Subcutaneous adipose tissue (tissue), 4 donors: ENCODE data around the gene SFMBT1. TPM values are rescaled to one million over a fixed set of nuclear protein-coding genes. Genes with fewer than 3 reads are reported as not detected.

ENCODE experiments used
- CTCF ChIP-seq: fragments of 450-650 bp; IDR thresholded peaks from one replicate; pipeline ENCODE4 v1.5.1; 2016; ENCODE audit warnings: low read depth, mild to moderate bottlenecking, control low read depth, antibody characterized with exemption, moderate library complexity
- total RNA-seq, 4 donors: library from RNA; depleted of rRNA; stranded (reverse); fragments of >200 nt; gene quantifications; one replicate each; pipeline ENCODE4 v1.1.0, GENCODE V29; 2016

Gene SFMBT1
- total RNA-seq, 4 donors from 2014 or later: 4.9 to 15.5 (median 12.2) TPM

- no peak for TF ChIP-seq CTCF
Measured at GRCh38 chr3:52872245-52872644, 173.6 kb downstream of the SFMBT1 start.

GRCh38 chr3:52871761-52872160 is 174.1 kb downstream of the SFMBT1 start:
- no peak for TF ChIP-seq CTCF

- no peak for TF ChIP-seq CTCF
Measured at GRCh38 chr3:52870471-52870870, 175.4 kb downstream of the SFMBT1 start.

- TF ChIP-seq CTCF: no peak
Measured at GRCh38 chr3:52866427-52866826, 179.4 kb downstream of the SFMBT1 start.

- TF ChIP-seq CTCF: no peak
Measured at GRCh38 chr3:52865994-52866393, 179.9 kb downstream of the SFMBT1 start.

- no peak for TF ChIP-seq CTCF
Measured at GRCh38 chr3:52860424-52860768, 185.5 kb downstream of the SFMBT1 start.

GRCh38 chr3:52859686-52860423 is 186.0 kb downstream of the SFMBT1 start:
- TF ChIP-seq CTCF: no peak
